HepG2 (cell line): ENCODE results near the gene DFFA. TPM values are rescaled to one million over a fixed set of nuclear protein-coding genes. Genes with fewer than 3 reads are reported as not detected.

Experiments used
- FOXA1 ChIP-seq, 2 experiments: fragments of 450-650 bp in 1 of 2; sonication (generic) in 1 of 2; formaldehyde crosslinking in 1 of 2; IDR thresholded peaks; 2 replicates each; pipeline versions ENCODE4 v1.4.0 to v1.6.1; 2016 to 2020; ENCODE audit warnings: missing genetic modification reagents in 1 of 2
- GFI1 ChIP-seq: sonication (generic); formaldehyde crosslinking; IDR thresholded peaks from 2 replicates; pipeline ENCODE4 v1.5.0; 2020; ENCODE audit warnings: missing genetic modification reagents, mild to moderate bottlenecking, borderline replicate concordance
- KMT2A ChIP-seq: sonication (generic); formaldehyde crosslinking; IDR thresholded peaks from 2 replicates; pipeline ENCODE4 v1.4.0; 2020; ENCODE audit warnings: missing genetic modification reagents
- PCBP1 ChIP-seq: fragments of 200-400 bp; formaldehyde crosslinking; IDR thresholded peaks from 2 replicates; pipeline ENCODE4 v1.6.1; 2017; ENCODE audit warnings: mild to moderate bottlenecking, low read depth, low read length, borderline replicate concordance
- REL ChIP-seq: sonication (generic); formaldehyde crosslinking; conservative IDR thresholded peaks from 2 replicates; pipeline ENCODE4 v1.8.0; 2022; ENCODE audit warnings: mild to moderate bottlenecking, missing genetic modification reagents, moderate library complexity
- TFDP2 ChIP-seq: sonication (generic); formaldehyde crosslinking; IDR thresholded peaks from 2 replicates; pipeline ENCODE4 v1.4.0; 2020; ENCODE audit warnings: missing genetic modification reagents
- ZBTB3 ChIP-seq: sonication (generic); formaldehyde crosslinking; IDR thresholded peaks from 2 replicates; pipeline ENCODE4 v1.4.0; 2020; ENCODE audit warnings: low read depth, mild to moderate bottlenecking, moderate library complexity, missing genetic modification reagents, borderline replicate concordance
- ZBTB44 ChIP-seq: sonication (generic); formaldehyde crosslinking; IDR thresholded peaks from 2 replicates; pipeline ENCODE4 v1.4.0; 2020; ENCODE audit warnings: missing genetic modification reagents
- ZNF121 ChIP-seq: sonication (generic); formaldehyde crosslinking; IDR thresholded peaks from 2 replicates; pipeline ENCODE4 v1.5.0; 2020; ENCODE audit warnings: mild to moderate bottlenecking, missing genetic modification reagents
- ZNF224 ChIP-seq: sonication (generic); formaldehyde crosslinking; IDR thresholded peaks from 2 replicates; pipeline ENCODE4 v1.5.0; 2020; ENCODE audit warnings: mild to moderate bottlenecking, missing genetic modification reagents
- ZNF235 ChIP-seq: sonication (generic); formaldehyde crosslinking; IDR thresholded peaks from 2 replicates; pipeline ENCODE4 v1.8.1; 2023; ENCODE audit warnings: mild to moderate bottlenecking, missing genetic modification reagents, borderline replicate concordance
- ZNF256 ChIP-seq: sonication (generic); formaldehyde crosslinking; conservative IDR thresholded peaks from 2 replicates; pipeline ENCODE4 v1.4.0; 2020; ENCODE audit warnings: missing genetic modification reagents
- ZNF331 ChIP-seq: sonication (generic); formaldehyde crosslinking; IDR thresholded peaks from 2 replicates; pipeline ENCODE4 v1.4.0; 2020; ENCODE audit warnings: missing genetic modification reagents
- ZNF549 ChIP-seq: sonication (generic); formaldehyde crosslinking; IDR thresholded peaks from 2 replicates; pipeline ENCODE4 v1.5.0; 2020; ENCODE audit warnings: missing genetic modification reagents
- polyA plus RNA-seq, 8 experiments: library from polyadenylated mRNA; depleted of rRNA in 3 of 8; stranded (reverse) in 7 of 8; unstranded in 1 of 8; fragments of >200 nt; fragmentation: Illumina TruSeq in 4 of 8; extraction: Trizol in 4 of 8; gene quantifications; 2 replicates each; pipeline versions ENCODE4 v1.2.1 to v1.2.3, GENCODE V29; 2011 to 2016; ENCODE audit warnings: low read depth in 4 of 8, missing spikeins in 1 of 8, mixed read lengths in 1 of 8; ENCODE audit not compliant: insufficient read depth in 1 of 8
- total RNA-seq, 5 experiments: library from RNA; depleted of rRNA; stranded (reverse); fragments of >200 nt; fragmentation: Illumina TruSeq; extraction: Trizol; gene quantifications; 2 replicates each; pipeline ENCODE4 v1.2.3, GENCODE V29; 2016; ENCODE audit warnings: low read depth in 1 of 5
- TF ChIP-seq, protein P1 (sequence below): sonication (generic); formaldehyde crosslinking; IDR thresholded peaks from 2 replicates; pipeline ENCODE4 v1.8.1; 2023; ENCODE audit warnings: mild to moderate bottlenecking, moderate library complexity, missing genetic modification reagents
- TF ChIP-seq, protein P2 (sequence below): fragments of 450-650 bp; IDR thresholded peaks from 2 replicates; pipeline ENCODE4 v1.6.1; 2017; ENCODE audit warnings: mild to moderate bottlenecking
- TF ChIP-seq, protein P3 (sequence below): sonication (generic); formaldehyde crosslinking; IDR thresholded peaks from 2 replicates; pipeline ENCODE4 v1.9.0; 2021; ENCODE audit warnings: missing genetic modification reagents, mild to moderate bottlenecking, borderline replicate concordance

DFFA gene
- total and polyA plus RNA-seq, 2 of the 13 experiments (the other 11 are each of a cell fraction or from before 2014, with no cell fraction given): 16.5 to 33.9 TPM

DNA sequence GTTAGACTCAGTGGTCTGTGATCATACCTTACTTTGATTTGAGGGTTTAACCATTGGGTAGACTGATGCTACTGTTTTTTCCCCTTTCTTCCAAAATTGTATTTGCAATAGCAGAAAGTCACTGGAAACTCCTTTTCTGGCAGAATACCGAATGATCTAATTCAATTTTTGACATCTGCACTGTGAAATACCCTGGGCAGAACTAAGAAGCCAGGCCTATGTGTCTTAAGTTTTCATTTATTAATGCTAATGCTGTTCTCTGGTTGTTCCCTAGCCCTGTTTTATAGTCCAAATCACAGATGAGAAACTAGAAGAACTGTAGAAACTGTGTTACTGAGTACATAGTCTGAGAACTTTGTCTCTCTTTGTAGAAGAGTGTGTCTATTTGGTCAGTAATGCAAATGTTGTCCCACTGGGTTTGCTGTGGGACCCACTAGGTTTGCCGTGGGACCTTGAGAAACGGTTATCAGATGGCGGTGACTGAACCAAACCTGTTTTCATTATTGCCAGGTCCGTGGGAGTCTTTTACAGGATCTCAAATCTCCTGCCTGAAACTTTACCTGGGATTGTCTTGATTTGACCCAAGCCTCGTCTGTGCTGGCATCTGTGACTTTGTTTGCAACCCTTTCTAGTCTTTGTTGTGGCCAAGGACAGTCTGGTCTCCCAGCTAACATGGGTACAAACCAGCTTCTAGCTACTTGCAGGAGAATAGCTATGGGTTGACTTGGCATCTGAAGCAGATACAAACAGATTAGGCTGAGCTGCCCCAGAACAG is 43.8 kb upstream of the DFFA start (continued):
- TF ChIP-seq, protein P1, sequence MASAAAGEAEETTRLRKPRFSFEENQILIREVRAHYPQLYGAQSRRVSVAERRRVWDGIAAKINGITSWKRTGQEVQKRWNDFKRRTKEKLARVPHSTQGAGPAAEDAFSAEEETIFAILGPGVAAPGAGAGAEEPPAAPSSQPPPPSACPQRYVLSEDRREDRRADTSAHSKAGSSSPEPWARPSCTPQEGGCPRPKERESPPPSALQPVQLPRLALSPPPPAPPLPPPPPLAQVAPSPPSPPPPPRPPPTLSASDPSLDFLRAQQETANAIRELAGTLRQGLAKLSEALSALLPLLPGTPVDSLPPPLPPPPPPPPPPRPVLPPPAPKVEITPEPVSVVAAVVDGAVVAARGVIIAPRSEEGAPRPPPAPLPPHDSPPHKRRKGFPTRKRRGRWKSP: no peak
- TF ChIP-seq PCBP1: no peak
- TF ChIP-seq ZBTB3 (CRISPR knock-in tag): no peak
- no peak for TF ChIP-seq ZNF235
- no peak for TF ChIP-seq REL (CRISPR knock-in tag)
- TF ChIP-seq ZNF549 (CRISPR knock-in tag): no peak
- TF ChIP-seq ZNF331 (CRISPR knock-in tag): no peak
- no peak for TF ChIP-seq ZNF256
- TF ChIP-seq KMT2A (CRISPR knock-in tag): no peak
- TF ChIP-seq, protein P2, sequence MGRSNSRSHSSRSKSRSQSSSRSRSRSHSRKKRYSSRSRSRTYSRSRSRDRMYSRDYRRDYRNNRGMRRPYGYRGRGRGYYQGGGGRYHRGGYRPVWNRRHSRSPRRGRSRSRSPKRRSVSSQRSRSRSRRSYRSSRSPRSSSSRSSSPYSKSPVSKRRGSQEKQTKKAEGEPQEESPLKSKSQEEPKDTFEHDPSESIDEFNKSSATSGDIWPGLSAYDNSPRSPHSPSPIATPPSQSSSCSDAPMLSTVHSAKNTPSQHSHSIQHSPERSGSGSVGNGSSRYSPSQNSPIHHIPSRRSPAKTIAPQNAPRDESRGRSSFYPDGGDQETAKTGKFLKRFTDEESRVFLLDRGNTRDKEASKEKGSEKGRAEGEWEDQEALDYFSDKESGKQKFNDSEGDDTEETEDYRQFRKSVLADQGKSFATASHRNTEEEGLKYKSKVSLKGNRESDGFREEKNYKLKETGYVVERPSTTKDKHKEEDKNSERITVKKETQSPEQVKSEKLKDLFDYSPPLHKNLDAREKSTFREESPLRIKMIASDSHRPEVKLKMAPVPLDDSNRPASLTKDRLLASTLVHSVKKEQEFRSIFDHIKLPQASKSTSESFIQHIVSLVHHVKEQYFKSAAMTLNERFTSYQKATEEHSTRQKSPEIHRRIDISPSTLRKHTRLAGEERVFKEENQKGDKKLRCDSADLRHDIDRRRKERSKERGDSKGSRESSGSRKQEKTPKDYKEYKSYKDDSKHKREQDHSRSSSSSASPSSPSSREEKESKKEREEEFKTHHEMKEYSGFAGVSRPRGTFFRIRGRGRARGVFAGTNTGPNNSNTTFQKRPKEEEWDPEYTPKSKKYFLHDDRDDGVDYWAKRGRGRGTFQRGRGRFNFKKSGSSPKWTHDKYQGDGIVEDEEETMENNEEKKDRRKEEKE: no peak
- no peak for TF ChIP-seq ZNF121 (CRISPR knock-in tag)
- TF ChIP-seq FOXA1 (IDR thresholded peaks at IDR 0.05): no peak
- no peak for TF ChIP-seq FOXA1 (CRISPR knock-in tag; IDR thresholded peaks at IDR 0.05)
- TF ChIP-seq ZNF224 (CRISPR knock-in tag): no peak
- TF ChIP-seq ZBTB44 (CRISPR knock-in tag): no peak
- TF ChIP-seq GFI1 (CRISPR knock-in tag): 0 out of 2 replicates have a peak, but pooled peaks have one; percentile 29
- TF ChIP-seq, protein P3, sequence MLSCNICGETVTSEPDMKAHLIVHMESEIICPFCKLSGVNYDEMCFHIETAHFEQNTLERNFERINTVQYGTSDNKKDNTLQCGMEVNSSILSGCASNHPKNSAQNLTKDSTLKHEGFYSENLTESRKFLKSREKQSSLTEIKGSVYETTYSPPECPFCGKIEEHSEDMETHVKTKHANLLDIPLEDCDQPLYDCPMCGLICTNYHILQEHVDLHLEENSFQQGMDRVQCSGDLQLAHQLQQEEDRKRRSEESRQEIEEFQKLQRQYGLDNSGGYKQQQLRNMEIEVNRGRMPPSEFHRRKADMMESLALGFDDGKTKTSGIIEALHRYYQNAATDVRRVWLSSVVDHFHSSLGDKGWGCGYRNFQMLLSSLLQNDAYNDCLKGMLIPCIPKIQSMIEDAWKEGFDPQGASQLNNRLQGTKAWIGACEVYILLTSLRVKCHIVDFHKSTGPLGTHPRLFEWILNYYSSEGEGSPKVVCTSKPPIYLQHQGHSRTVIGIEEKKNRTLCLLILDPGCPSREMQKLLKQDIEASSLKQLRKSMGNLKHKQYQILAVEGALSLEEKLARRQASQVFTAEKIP: no peak
- TF ChIP-seq TFDP2: no peak
